ENCODE data around the gene TRAF3IP1.
"Not testable (repeated sequence)": the region's sequence is repeated elsewhere in the genome, so short reads cannot be mapped to it uniquely, and the experiment has no call there.

Gene TRAF3IP1

DNA sequence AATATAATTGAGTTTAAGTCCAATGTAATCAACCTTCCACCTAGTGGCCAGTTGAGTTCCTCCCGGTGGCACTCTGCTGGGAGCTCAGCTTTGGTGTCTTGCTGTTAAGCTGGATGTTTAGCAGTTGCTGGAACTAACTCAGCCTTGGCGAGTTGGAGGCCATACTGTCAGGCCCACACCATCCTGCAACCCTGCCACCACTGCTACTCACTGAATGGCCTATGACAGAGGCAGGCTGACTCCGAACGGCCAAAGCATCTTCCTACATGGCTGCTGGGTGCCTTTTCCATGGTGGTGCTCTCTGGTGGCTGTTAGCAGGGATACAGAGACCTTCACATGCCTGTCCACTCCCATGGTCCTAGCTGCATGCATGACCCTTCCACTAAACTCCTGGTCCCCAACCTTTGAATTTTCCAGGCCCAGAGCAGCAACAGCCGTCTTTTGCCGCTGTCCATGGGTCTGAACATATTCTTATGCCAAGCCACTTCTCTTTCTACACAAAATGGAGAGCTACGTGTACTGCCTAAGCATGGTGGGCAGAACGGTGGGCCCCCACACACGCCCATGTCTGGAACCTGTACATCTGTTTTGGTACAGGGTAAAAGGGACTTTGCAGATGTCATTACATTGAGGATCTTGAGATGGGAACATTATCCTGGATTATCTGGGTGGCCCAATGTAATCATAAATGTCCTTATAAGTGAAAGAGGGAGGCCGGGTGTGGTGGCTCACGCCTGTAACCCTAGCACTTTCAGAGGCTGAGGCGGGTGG is 15.0 kb upstream of the TRAF3IP1 start:
- FAIRE-seq, result peak; percentile 5
- DNase-seq (ENCODE audit: insufficient read length, low spot score), result no peak
- TF ChIP-seq SPI1 (IDR thresholded peaks at IDR 0.05; ENCODE audit: low read depth, low read length) (no peak), TAF1 (IDR thresholded peaks at IDR 0.05; ENCODE audit: low read depth, low read length) (no peak), POU2F2 (IDR thresholded peaks at IDR 0.05; ENCODE audit: low read depth, low read length) (no peak), PAX5 (IDR thresholded peaks at IDR 0.05; ENCODE audit: insufficient read depth, low read length, severe bottlenecking) (no peak), POLR2A (IDR thresholded peaks at IDR 0.05; ENCODE audit: low read depth, low read length) (no peak)

DNA sequence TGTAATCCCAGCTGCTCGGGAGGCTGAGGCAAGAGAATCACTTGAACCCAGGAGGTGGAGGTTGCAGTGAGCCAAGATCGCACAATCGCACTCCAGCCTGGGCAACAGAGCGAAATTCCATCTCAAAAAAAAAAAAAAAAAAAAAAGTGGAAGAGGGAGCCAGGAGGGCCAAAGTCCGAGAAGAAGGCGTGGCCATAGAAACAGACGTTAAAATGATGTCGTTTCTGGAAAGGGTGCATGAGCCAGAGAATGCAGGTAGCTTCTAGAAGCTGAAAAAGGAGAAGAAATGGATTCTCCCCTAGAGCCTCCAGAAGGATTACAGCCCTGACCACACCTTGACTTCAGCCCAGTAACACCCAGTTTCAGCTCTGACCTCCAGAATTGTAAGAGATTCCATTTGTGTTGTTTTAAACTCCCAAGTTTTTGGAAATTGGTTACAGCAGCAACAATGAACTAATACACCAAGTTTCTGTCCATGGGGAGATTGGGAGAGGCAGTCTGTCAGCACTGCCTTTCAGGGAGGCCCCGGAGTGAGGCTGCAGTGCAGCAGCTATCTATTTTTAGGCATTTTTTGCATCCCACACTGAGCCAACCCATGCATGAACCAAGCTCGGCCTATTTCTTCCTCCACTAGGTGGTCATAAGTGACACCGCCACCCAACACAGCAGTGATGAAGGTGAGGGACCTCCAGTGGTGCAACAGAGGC is 14.2 kb upstream of the TRAF3IP1 start:
- TF ChIP-seq PAX5 (IDR thresholded peaks at IDR 0.05; ENCODE audit: insufficient read depth, low read length, severe bottlenecking) (no peak), TAF1 (IDR thresholded peaks at IDR 0.05; ENCODE audit: low read depth, low read length) (no peak), POLR2AphosphoS5 (IDR thresholded peaks at IDR 0.05; ENCODE audit: low read depth, low read length) (no peak), SPI1 (IDR thresholded peaks at IDR 0.05; ENCODE audit: low read depth, low read length) (no peak), POU2F2 (IDR thresholded peaks at IDR 0.05; ENCODE audit: low read depth, low read length) (no peak), POLR2A (IDR thresholded peaks at IDR 0.05; ENCODE audit: low read depth, low read length) (no peak)
- no peak for DNase-seq (ENCODE audit: insufficient read length, low spot score)
- FAIRE-seq, result no peak

DNA sequence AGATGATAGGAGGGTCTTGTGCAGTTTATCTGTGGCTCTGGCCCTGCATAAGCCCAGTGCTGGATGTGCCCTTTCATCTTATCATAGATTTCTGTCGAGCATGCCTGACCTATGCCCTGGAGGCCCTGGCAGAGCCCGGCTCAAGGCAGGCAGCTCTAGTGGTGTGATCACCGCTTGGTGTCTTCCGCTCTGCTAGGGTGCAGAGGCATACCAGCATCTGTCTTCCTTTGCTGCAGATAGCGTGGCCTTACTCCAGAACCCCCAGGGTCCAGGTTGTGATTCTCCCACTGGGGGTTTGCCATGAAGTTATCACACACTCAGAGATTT is 13.7 kb upstream of the TRAF3IP1 start:
- FAIRE-seq (peak; percentile 55), DNase-seq (ENCODE audit: insufficient read length, low spot score) (no peak)
- no peak for TF ChIP-seq POU2F2 (IDR thresholded peaks at IDR 0.05; ENCODE audit: low read depth, low read length)
- TF ChIP-seq SPI1 (IDR thresholded peaks at IDR 0.05; ENCODE audit: low read depth, low read length), result no peak
- no peak for TF ChIP-seq POLR2AphosphoS5 (IDR thresholded peaks at IDR 0.05; ENCODE audit: low read depth, low read length)
- no peak for TF ChIP-seq PAX5 (IDR thresholded peaks at IDR 0.05; ENCODE audit: insufficient read depth, low read length, severe bottlenecking)
- no peak for TF ChIP-seq POLR2A (IDR thresholded peaks at IDR 0.05; ENCODE audit: low read depth, low read length)
- TF ChIP-seq TAF1 (IDR thresholded peaks at IDR 0.05; ENCODE audit: low read depth, low read length), result no peak

DNA sequence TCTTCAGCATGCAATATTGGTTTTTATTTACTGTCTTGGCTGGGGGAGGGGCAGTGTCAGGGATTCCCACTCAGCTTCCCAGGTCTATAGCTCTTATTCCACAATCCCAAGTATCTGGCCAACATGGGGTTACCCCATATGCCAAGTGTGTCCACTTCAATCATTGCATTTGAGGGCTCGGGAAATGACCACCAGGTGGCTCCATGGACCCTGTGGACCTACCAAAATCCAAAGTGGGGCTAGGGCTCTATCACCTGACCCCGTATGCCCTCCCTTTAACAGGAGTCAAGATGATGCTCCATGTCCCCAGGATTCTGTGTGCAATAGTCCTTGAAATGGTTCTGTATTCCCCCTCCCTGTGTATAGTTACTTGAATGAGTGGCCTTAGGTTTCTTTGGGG is 12.1 kb upstream of the TRAF3IP1 start:
- FAIRE-seq (no peak), DNase-seq (ENCODE audit: insufficient read length, low spot score) (no peak)
- TF ChIP-seq SPI1 (IDR thresholded peaks at IDR 0.05; ENCODE audit: low read depth, low read length) (no peak), POU2F2 (IDR thresholded peaks at IDR 0.05; ENCODE audit: low read depth, low read length) (no peak), TAF1 (IDR thresholded peaks at IDR 0.05; ENCODE audit: low read depth, low read length) (no peak), PAX5 (IDR thresholded peaks at IDR 0.05; ENCODE audit: insufficient read depth, low read length, severe bottlenecking) (no peak), POLR2A (IDR thresholded peaks at IDR 0.05; ENCODE audit: low read depth, low read length) (no peak), POLR2AphosphoS5 (IDR thresholded peaks at IDR 0.05; ENCODE audit: low read depth, low read length) (no peak)

DNA sequence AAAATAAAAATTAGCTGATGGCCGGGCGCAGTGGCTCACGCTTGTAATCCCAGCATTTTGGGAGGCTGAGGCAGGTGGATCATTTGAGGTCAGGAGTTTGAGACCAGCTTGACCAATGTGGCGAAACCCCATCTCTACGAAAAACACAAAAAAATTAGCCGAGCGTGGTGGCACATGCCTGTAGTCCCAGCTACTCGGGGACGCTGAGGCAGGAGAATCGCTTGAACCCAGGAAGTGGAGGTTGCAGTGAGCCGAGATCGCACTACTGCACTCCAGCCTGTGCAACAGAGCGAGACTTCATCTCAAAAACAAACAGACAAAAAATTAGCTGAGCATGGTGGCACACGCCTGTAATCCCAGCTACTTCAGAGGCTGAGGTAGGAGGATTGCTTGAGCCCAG is 9.6 kb upstream of the TRAF3IP1 start:
- not testable (repeated sequence) for DNase-seq (ENCODE audit: insufficient read length, low spot score); FAIRE-seq

DNA sequence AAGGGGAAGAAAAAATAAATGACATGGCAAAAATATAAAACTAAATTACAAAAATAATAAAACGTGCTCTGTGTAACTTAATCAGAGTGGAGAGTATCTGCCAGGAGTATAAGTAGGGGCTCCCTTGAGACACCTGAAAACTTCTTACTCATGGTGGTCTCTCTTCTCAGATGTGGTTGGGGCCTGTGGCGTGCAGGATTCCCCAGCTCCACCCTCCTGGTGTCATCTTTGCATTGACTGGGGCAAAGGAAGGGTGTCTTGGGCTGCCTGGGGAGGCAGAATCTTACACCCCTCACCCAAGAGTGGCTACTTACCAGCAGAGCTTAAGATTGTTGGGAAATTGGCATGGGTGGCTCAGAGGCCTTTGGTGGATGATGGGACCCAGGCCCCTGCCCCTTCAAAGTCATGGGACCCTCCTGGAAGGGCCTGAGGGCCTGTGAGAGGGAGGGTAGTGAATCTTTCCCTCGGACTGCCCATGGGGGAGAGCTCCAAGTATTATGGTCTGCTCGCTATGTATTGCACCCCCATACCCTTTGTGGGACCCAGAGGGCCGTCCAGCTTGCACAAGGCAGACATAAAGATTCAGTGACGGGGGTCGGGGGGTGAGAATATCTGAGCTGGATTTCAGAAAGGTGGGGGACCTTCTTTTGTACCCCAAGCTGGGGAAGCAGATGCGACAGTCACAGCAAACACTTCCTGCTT is 6.9 kb upstream of the TRAF3IP1 start:
- FAIRE-seq, result no peak

DNA sequence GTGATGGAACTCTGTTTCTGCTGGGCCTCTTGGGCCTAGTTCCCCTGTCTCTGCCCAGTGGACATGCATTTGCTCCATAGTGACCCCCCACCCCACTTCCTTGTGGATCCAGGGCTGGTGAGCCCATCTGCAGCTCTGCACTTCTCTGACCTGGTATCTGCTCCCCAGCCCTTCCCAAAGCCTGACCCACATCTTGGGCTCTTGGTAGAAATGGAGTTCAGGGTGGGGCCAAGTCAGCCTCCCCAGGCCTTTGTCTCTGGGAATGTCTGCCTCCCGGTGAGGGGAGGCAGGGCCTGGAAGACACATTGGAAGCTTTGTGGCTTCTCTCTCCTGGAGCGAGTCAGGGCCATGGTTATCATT is 6.3 kb upstream of the TRAF3IP1 start:
- TF ChIP-seq POLR2A (IDR thresholded peaks at IDR 0.05; ENCODE audit: low read depth, low read length), result no peak
- TF ChIP-seq SPI1 (IDR thresholded peaks at IDR 0.05; ENCODE audit: low read depth, low read length), result no peak
- no peak for TF ChIP-seq POLR2AphosphoS5 (IDR thresholded peaks at IDR 0.05; ENCODE audit: low read depth, low read length)
- no peak for TF ChIP-seq PAX5 (IDR thresholded peaks at IDR 0.05; ENCODE audit: insufficient read depth, low read length, severe bottlenecking)
- TF ChIP-seq POU2F2 (IDR thresholded peaks at IDR 0.05; ENCODE audit: low read depth, low read length), result no peak
- TF ChIP-seq TAF1 (IDR thresholded peaks at IDR 0.05; ENCODE audit: low read depth, low read length), result no peak
- FAIRE-seq, result no peak
- DNase-seq (ENCODE audit: insufficient read length, low spot score), result no peak

More for the DNA sequence above, 6.9 kb upstream of the TRAF3IP1 start:
- DNase-seq (ENCODE audit: insufficient read length, low spot score), result no peak
- TF ChIP-seq SPI1 (IDR thresholded peaks at IDR 0.05; ENCODE audit: low read depth, low read length) (no peak), POLR2A (IDR thresholded peaks at IDR 0.05; ENCODE audit: low read depth, low read length) (no peak), TAF1 (IDR thresholded peaks at IDR 0.05; ENCODE audit: low read depth, low read length) (no peak), PAX5 (IDR thresholded peaks at IDR 0.05; ENCODE audit: insufficient read depth, low read length, severe bottlenecking) (no peak), POU2F2 (IDR thresholded peaks at IDR 0.05; ENCODE audit: low read depth, low read length) (no peak), POLR2AphosphoS5 (IDR thresholded peaks at IDR 0.05; ENCODE audit: low read depth, low read length) (no peak)

DNA sequence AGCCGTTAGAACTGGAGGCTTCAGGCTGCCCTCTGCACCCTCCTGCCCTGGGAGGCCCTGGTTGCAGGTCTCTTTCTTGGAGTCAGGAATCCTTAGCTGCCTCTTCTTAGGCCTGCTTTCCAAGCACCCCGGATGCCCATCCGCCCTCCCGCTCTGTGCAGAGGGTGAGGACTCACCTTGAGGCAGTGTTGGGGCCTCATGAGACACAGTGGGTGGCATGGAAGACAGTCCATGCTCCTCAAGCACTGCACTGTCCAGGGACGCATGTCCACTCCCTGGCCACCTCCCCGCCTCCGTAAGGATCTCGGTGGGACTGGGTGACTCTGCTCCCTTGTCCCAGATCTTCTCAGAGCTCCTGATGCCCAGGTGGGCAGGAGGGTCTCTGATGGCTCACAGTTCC is 5.7 kb upstream of the TRAF3IP1 start:
- TF ChIP-seq POU2F2 (IDR thresholded peaks at IDR 0.05; ENCODE audit: low read depth, low read length) (no peak), POLR2A (IDR thresholded peaks at IDR 0.05; ENCODE audit: low read depth, low read length) (no peak)
- DNase-seq (ENCODE audit: insufficient read length, low spot score), result no peak
- no peak for FAIRE-seq

DNA sequence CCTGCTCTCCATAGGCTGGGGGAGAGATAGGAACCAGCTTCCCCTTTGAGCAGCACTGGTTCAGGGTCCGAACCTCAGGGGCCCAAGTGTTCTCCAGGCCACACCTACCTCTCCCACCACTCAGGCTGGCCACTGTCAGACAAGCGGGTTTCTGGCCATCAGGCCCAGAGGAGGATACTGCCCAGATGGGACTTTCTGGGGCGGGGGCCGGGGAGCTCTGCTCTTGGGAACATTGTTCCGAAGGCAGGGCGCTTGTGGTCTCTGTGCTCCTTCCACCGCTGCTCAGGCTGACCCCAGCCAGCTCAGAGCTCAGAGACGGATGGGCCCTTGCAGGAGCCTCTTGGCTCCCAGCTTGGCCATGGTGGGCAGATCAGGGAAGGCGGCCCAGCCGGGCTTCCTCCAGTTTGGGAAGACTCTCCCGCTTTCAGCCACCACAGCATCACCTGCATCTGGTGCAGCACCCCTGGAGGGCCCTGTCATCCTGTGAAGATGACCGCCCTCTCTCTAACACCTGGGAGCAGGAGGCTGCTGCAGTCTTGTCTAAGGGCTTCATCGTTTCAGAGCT is 5.2 kb upstream of the TRAF3IP1 start:
- DNase-seq (ENCODE audit: insufficient read length, low spot score) (no peak), FAIRE-seq (no peak)
- TF ChIP-seq TAF1 (IDR thresholded peaks at IDR 0.05; ENCODE audit: low read depth, low read length) (no peak), POLR2AphosphoS5 (IDR thresholded peaks at IDR 0.05; ENCODE audit: low read depth, low read length) (no peak), SPI1 (IDR thresholded peaks at IDR 0.05; ENCODE audit: low read depth, low read length) (no peak), PAX5 (IDR thresholded peaks at IDR 0.05; ENCODE audit: insufficient read depth, low read length, severe bottlenecking) (no peak), POLR2A (IDR thresholded peaks at IDR 0.05; ENCODE audit: low read depth, low read length) (no peak), POU2F2 (IDR thresholded peaks at IDR 0.05; ENCODE audit: low read depth, low read length) (no peak)
